H1 (cell line): ENCODE results near the gene HDAC6. TPM values are rescaled to one million over a fixed set of nuclear protein-coding genes. Genes with fewer than 3 reads are reported as not detected.

Experiments used
- CTCF ChIA-PET: fragments of 300-600 bp; sonication (Branson Sonifier 250); formaldehyde crosslinking; loops from one replicate; lab custom pipeline; 2021; ENCODE audit not compliant: partially characterized antibody; lab: Charles Lee
- POLR2A ChIA-PET: fragments of 300-600 bp; sonication (Branson Sonifier 250); formaldehyde crosslinking; loops from one replicate; lab custom pipeline; 2021; ENCODE audit warnings: inconsistent platforms; ENCODE audit not compliant: partially characterized antibody; lab: Charles Lee
- DNase-seq, 2 experiments: peaks; one replicate each; pipeline versions ENCODE4 v3.0.0 to v3.0.0-alpha.2; 2010 to 2022; ENCODE audit warnings: low spot score in 2 of 2, low read depth in 1 of 2, mixed read lengths in 1 of 2
- FAIRE-seq: peaks from 2 replicates; lab custom pipeline; 2011; peaks lifted over from hg19 to GRCh38; lab: Jason Lieb, UNC
- H2AFZ ChIP-seq: 2 replicates; pipeline ENCODE4 v1.8.1; 2012; ENCODE audit warnings: low read length, inconsistent platforms
- H2AK5ac ChIP-seq: 2 replicates; pipeline ENCODE4 v1.6.1; 2013; ENCODE audit warnings: low read depth, low read length
- H2BK120ac ChIP-seq: replicated peaks from 2 replicates; pipeline ENCODE3; 2013; ENCODE audit warnings: low read depth, low read length, inconsistent platforms
- H2BK12ac ChIP-seq: 2 replicates; pipeline ENCODE4 v1.6.1; 2013; ENCODE audit warnings: low read depth, low read length
- H2BK15ac ChIP-seq: 2 replicates; pipeline ENCODE4 v1.6.1; 2013; ENCODE audit warnings: low read length
- H2BK20ac ChIP-seq: 2 replicates; pipeline ENCODE4 v1.6.1; 2013; ENCODE audit warnings: low read length
- H2BK5ac ChIP-seq: 2 replicates; pipeline ENCODE4 v1.6.1; 2013; ENCODE audit warnings: low read depth, low read length
- H3K14ac ChIP-seq: 2 replicates; pipeline ENCODE4 v1.6.1; 2013; ENCODE audit warnings: inconsistent platforms; ENCODE audit not compliant: insufficient read length
- H3K18ac ChIP-seq: 2 replicates; pipeline ENCODE4 v1.6.1; 2013; ENCODE audit warnings: low read length; ENCODE audit errors: extremely low read depth
- H3K23ac ChIP-seq: 2 replicates; pipeline ENCODE4 v1.6.1; 2013; ENCODE audit warnings: inconsistent platforms; ENCODE audit not compliant: insufficient read length
- H3K23me2 ChIP-seq: 2 replicates; pipeline ENCODE4 v1.6.1; 2013; ENCODE audit warnings: low read depth, low read length
- H3K27ac ChIP-seq: 2 replicates; pipeline ENCODE4 v1.6.1; 2011; ENCODE audit warnings: low read depth, low read length, inconsistent platforms
- H3K27me3 ChIP-seq, 4 experiments: replicated peaks in 1 of 4; 1 replicate in 1 of 4; 2 replicates in 3 of 4; pipeline versions ENCODE4 v1.6.1 to v1.8.1; 2011 to 2013; ENCODE audit warnings: low read length in 3 of 4, mild to moderate bottlenecking in 3 of 4, inconsistent platforms in 2 of 4, mixed read lengths in 2 of 4, moderate library complexity in 1 of 4; ENCODE audit not compliant: control insufficient read depth in 3 of 4, insufficient read depth in 3 of 4; ENCODE audit errors: extremely low read depth in 1 of 4
- H3K36me3 ChIP-seq, 4 experiments: 2 replicates each; pipeline versions ENCODE4 v1.6.1 to v1.8.1; 2011 to 2013; ENCODE audit warnings: mild to moderate bottlenecking in 4 of 4, low read length in 3 of 4, moderate library complexity in 2 of 4, control low read depth in 1 of 4, inconsistent platforms in 1 of 4; ENCODE audit not compliant: insufficient read depth in 4 of 4, control insufficient read depth in 2 of 4
- H3K4ac ChIP-seq: replicated peaks from 2 replicates; pipeline ENCODE3; 2013; ENCODE audit warnings: low read length, low read depth, mixed read lengths, inconsistent platforms; ENCODE audit not compliant: insufficient read length
- H3K4me1 ChIP-seq, 4 experiments: replicated peaks in 1 of 4; 1 replicate in 1 of 4; 2 replicates in 3 of 4; pipeline versions ENCODE4 v1.6.1 to v1.8.1; 2011 to 2013; ENCODE audit warnings: low read length in 3 of 4, inconsistent platforms in 2 of 4, mixed read lengths in 1 of 4; ENCODE audit not compliant: insufficient read depth in 4 of 4, control insufficient read depth in 3 of 4
- H3K4me2 ChIP-seq, 2 experiments: 2 replicates each; pipeline versions ENCODE4 v1.6.1 to v1.8.1; 2011 to 2013; ENCODE audit warnings: low read depth in 2 of 2, low read length in 2 of 2, control low read depth in 1 of 2, inconsistent platforms in 1 of 2, mild to moderate bottlenecking in 1 of 2; ENCODE audit not compliant: insufficient read depth in 1 of 2
- H3K4me3 ChIP-seq, 4 experiments: fragments of 200-600, 300-600 bp in 1 of 4; sonication (generic), shearing (Covaris generic), sonication (Bioruptor Twin) in 1 of 4; 2 replicates each; pipeline versions ENCODE4 v1.5.1 to v1.8.1; 2011 to 2016; ENCODE audit warnings: low read length in 4 of 4, low read depth in 3 of 4, control low read depth in 2 of 4, inconsistent platforms in 2 of 4, mild to moderate bottlenecking in 2 of 4, mixed read lengths in 1 of 4, moderate library complexity in 1 of 4; ENCODE audit not compliant: insufficient read depth in 2 of 4; ENCODE audit errors: extremely low read depth in 1 of 4
- H3K56ac ChIP-seq: replicated peaks from 2 replicates; pipeline ENCODE3; 2013; ENCODE audit warnings: low read depth, mild to moderate bottlenecking, mixed read lengths, low read length, inconsistent platforms; ENCODE audit not compliant: insufficient read length
- H3K79me1 ChIP-seq: 2 replicates; pipeline ENCODE4 v1.6.1; 2013; ENCODE audit warnings: low read depth, low read length, control low read depth
- H3K79me2 ChIP-seq, 2 experiments: 2 replicates each; pipeline versions ENCODE4 v1.6.1 to v1.8.1; 2012 to 2013; ENCODE audit warnings: low read length in 2 of 2, mild to moderate bottlenecking in 2 of 2, inconsistent platforms in 1 of 2; ENCODE audit not compliant: insufficient read depth in 2 of 2, control insufficient read depth in 1 of 2
- H3K9ac ChIP-seq, 4 experiments: replicated peaks in 1 of 4; 1 replicate in 1 of 4; 2 replicates in 3 of 4; pipeline versions ENCODE4 v1.6.1 to v1.8.1; 2011 to 2013; ENCODE audit warnings: low read depth in 3 of 4, low read length in 3 of 4, control low read depth in 2 of 4, mild to moderate bottlenecking in 2 of 4, moderate library complexity in 2 of 4, inconsistent platforms in 1 of 4; ENCODE audit errors: extremely low read depth in 1 of 4
- H3K9me3 ChIP-seq, 2 experiments: 2 replicates each; pipeline versions ENCODE4 v1.6.1 to v1.8.1; 2012 to 2013; ENCODE audit warnings: mild to moderate bottlenecking in 2 of 2, moderate library complexity in 2 of 2, control low read depth in 1 of 2, inconsistent platforms in 1 of 2, low read depth in 1 of 2, low read length in 1 of 2, mixed read lengths in 1 of 2; ENCODE audit not compliant: insufficient read depth in 2 of 2
- H4K20me1 ChIP-seq, 2 experiments: replicated peaks in 1 of 2; 2 replicates each; pipeline versions ENCODE3 to v1.8.1; 2011 to 2013; ENCODE audit warnings: inconsistent platforms in 2 of 2, low read length in 2 of 2, mild to moderate bottlenecking in 1 of 2; ENCODE audit not compliant: insufficient read depth in 2 of 2, control insufficient read depth in 1 of 2
- H4K5ac ChIP-seq: 2 replicates; pipeline ENCODE4 v1.6.1; 2013; ENCODE audit warnings: low read length, low read depth, mixed read lengths, inconsistent platforms; ENCODE audit not compliant: insufficient read length
- H4K8ac ChIP-seq: 2 replicates; pipeline ENCODE4 v1.8.0; 2013; ENCODE audit warnings: mild to moderate bottlenecking, moderate library complexity, low read length, inconsistent platforms; ENCODE audit not compliant: insufficient read depth; ENCODE audit errors: extremely low read depth
- H4K91ac ChIP-seq: replicated peaks from 2 replicates; pipeline ENCODE3; 2013; ENCODE audit warnings: low read length, mixed read lengths, inconsistent platforms; ENCODE audit not compliant: insufficient read length
- HDAC2 ChIP-seq, 2 experiments: fragments of 300-600 bp in 1 of 2; sonication (generic) in 1 of 2; IDR thresholded peaks; 2 replicates each; pipeline ENCODE4 v1.6.1; 2011 to 2012; ENCODE audit warnings: low read depth in 2 of 2, low read length in 2 of 2, mild to moderate bottlenecking in 2 of 2, moderate library complexity in 2 of 2, borderline replicate concordance in 1 of 2, inconsistent platforms in 1 of 2
- KDM4A ChIP-seq: IDR thresholded peaks from one replicate; pipeline ENCODE4 v1.7.1; 2012; ENCODE audit warnings: low read depth, mild to moderate bottlenecking, moderate library complexity, low read length, inconsistent platforms; ENCODE audit not compliant: severe bottlenecking
- NANOG ChIP-seq: IDR thresholded peaks from 2 replicates; pipeline ENCODE4 v1.6.1; 2011; ENCODE audit warnings: low read length, low read depth, mild to moderate bottlenecking, inconsistent platforms; ENCODE audit not compliant: insufficient read depth, poor library complexity, severe bottlenecking
- SIN3A ChIP-seq, 2 experiments: IDR thresholded peaks in 1 of 2; conservative IDR thresholded peaks in 1 of 2; 2 replicates each; pipeline ENCODE4 v1.6.1; 2011 to 2012; ENCODE audit warnings: low read length in 2 of 2, improper control_type of control experiment in 1 of 2, low read depth in 1 of 2, mild to moderate bottlenecking in 1 of 2
- SIRT6 ChIP-seq: IDR thresholded peaks from one replicate; pipeline ENCODE4 v1.7.1; 2012; ENCODE audit warnings: low read length, inconsistent platforms
- SUZ12 ChIP-seq: fragments of 200-600 bp; sonication (generic); IDR thresholded peaks from 2 replicates; pipeline ENCODE4 v1.6.1; 2012; ENCODE audit warnings: mild to moderate bottlenecking, inconsistent platforms, low read length, moderate library complexity, mixed read lengths
- WGBS, 2 experiments: shearing (Covaris generic) in 1 of 2; methylation state at CpG; one replicate each; pipeline versions ENCODE4 v1.1.6 to v1.1.7; 2013 to 2015; ENCODE audit warnings: low lambda C conversion rate in 2 of 2, mixed read lengths in 2 of 2, inconsistent platforms in 1 of 2, low coverage in 1 of 2, missing lambda C conversion rate in 1 of 2; ENCODE audit not compliant: insufficient replicate concordance in 2 of 2, insufficient coverage in 1 of 2, insufficient read length in 1 of 2; ENCODE audit errors: extremely low coverage in 1 of 2, missing lambda C conversion rate in 1 of 2; 5-methylcytosine and 5-hydroxymethylcytosine counted together
- polyA plus RNA-seq, 7 experiments: library from polyadenylated mRNA; depleted of rRNA in 3 of 7; stranded (reverse) in 5 of 7; unstranded in 2 of 7; fragments of >200 nt in 5 of 7; fragments of 200-250 nt in 2 of 7; gene quantifications; 1 replicate in 5 of 7; 2 replicates in 1 of 7; 4 replicates in 1 of 7; pipeline versions ENCODE4 v1.2.1 to v1.2.3, GENCODE V29; 2011 to 2013; ENCODE audit warnings: missing spikeins in 2 of 7, mixed read lengths in 2 of 7
- total RNA-seq: library from RNA; stranded (reverse); fragmentation: NEBNext Ultra II Directional; extraction: Animal tissue kit (Norgen Biotek cat#: 25700); gene quantifications from 2 replicates; pipeline ENCODE4 v1.2.1, GENCODE V29; 2021
- TF ChIP-seq, protein P1 (sequence below): IDR thresholded peaks from 2 replicates; pipeline ENCODE4 v1.6.1; 2011; ENCODE audit warnings: low read depth, mild to moderate bottlenecking, low read length; ENCODE audit not compliant: insufficient read depth

The HDAC6 gene
- total and polyA plus RNA-seq, 2 of the 8 experiments (the other 6 are each of a cell fraction or from before 2014, with no cell fraction given): 34.0 to 51.8 TPM

DNA sequence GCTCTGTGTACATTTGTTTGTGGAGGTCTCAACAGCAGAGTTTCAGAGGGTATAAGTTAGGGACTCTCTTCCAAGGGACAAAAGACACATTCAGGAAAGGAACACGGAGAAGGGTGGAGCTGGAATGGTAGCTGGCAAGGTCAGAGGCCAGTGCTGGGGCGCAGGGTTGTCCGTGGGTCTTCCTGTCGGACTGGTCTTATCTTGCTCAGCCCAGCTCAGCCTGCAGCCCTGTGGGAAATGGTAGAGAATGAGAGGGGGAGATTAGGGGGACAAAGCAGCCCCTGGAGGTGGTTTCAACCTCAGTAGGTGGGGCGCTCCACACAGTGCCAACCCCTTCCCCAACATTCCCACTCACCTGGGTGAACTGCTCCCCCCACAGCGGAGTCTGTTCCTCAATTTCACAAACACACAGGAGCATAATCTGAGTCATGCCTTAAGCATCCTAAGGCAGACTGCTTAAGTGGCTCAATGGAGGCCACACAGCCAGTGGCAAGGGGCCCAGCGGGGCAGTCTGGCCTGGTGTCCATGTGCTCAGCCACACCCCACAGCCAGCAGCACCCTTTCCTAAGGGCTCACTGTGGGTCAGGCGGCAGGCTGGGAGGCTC is 6.9 kb upstream of the HDAC6 start:
- H3K4me3 ChIP-seq: no peak overlapping the region
- H3K23ac ChIP-seq: no peak overlapping the region
- DNase-seq (no peak), FAIRE-seq (no peak)
- no peak overlapping the region for H2BK20ac ChIP-seq
- no peaks in the 10 kb centered on the region for H4K20me1 ChIP-seq
- H3K79me2 ChIP-seq: no peaks in the 10 kb centered on the region
- H3K27ac ChIP-seq: no peak overlapping the region
- no peak overlapping the region for H2BK12ac ChIP-seq
- POLR2A ChIA-PET: no interaction called here
- H3K14ac ChIP-seq: no peak overlapping the region
- H3K18ac ChIP-seq: no peak overlapping the region
- no peak overlapping the region for H2AK5ac ChIP-seq
- CTCF ChIA-PET: no interaction called here
- H2AFZ ChIP-seq: no peak overlapping the region
- no peak overlapping the region for H3K4me2 ChIP-seq
- no peaks in the 10 kb centered on the region for H3K4me1 ChIP-seq
- H4K91ac ChIP-seq: no peak overlapping the region
- TF ChIP-seq SIN3A (conservative IDR thresholded peaks at IDR 0.05 in 1 of 2, IDR thresholded peaks at IDR 0.05 in 1 of 2; ENCODE audit: low read depth in 1 of 2, low read length in 2 of 2) (no peak), NANOG (no peak), SUZ12 (no peak), HDAC2 (IDR thresholded peaks at IDR 0.05; ENCODE audit: borderline replicate concordance in 1 of 2, low read depth in 2 of 2, low read length in 2 of 2) (no peak), SIRT6 (no peak), KDM4A (no peak)
- TF ChIP-seq, protein P1, sequence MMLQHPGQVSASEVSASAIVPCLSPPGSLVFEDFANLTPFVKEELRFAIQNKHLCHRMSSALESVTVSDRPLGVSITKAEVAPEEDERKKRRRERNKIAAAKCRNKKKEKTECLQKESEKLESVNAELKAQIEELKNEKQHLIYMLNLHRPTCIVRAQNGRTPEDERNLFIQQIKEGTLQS: no peak
- no peak overlapping the region for H3K4ac ChIP-seq
- no peak overlapping the region for H2BK15ac ChIP-seq
- no peaks in the 10 kb centered on the region for H3K23me2 ChIP-seq
- no peak overlapping the region for H3K9ac ChIP-seq
- H3K79me1 ChIP-seq: no peaks in the 10 kb centered on the region
- H3K56ac ChIP-seq: no peak overlapping the region
- no peaks in the 10 kb centered on the region for H3K9me3 ChIP-seq
- H4K8ac ChIP-seq: no peak overlapping the region; the same call in 1 of the 2 replicates
- no peaks in the 10 kb centered on the region for H3K27me3 ChIP-seq
- no peak overlapping the region for H4K5ac ChIP-seq
- no peak overlapping the region for H2BK5ac ChIP-seq
- no peak overlapping the region for H2BK120ac ChIP-seq
- no peaks in the 10 kb centered on the region for H3K36me3 ChIP-seq
- WGBS, 2 experiments: 87% methylated on average over 3 of the region's 8 CpGs; no CpG with 5 or more reads in 1 of the 2 experiments
